Activated CD4-positive, alpha-beta T cell treated with anti-CD3 and anti-CD28 coated beads, Interleukin-2, amount 10 ng/mL, durations not matched to agents 7 days and 5 days (primary cell): Measurements from ENCODE around the gene CCL14. TPM values are rescaled to one million over a fixed set of nuclear protein-coding genes. Genes with fewer than 3 reads are reported as not detected.

Source experiments
- CTCF ChIA-PET: fragments of 350-600 bp; sonication (Branson Sonifier 250); formaldehyde crosslinking; loops from one replicate; lab custom pipeline; 2021; ENCODE audit warnings: antibody characterized with exemption; lab: Charles Lee
- POLR2A ChIA-PET: fragments of 350-600 bp; sonication (Branson Sonifier 250); formaldehyde crosslinking; loops from one replicate; lab custom pipeline; 2021; ENCODE audit warnings: antibody characterized with exemption; lab: Charles Lee
- DNase-seq: peaks from one replicate; pipeline ENCODE4 v3.0.0-alpha.2; 2020
- H3K27ac Mint-ChIP-seq: one replicate; pipeline ENCODE4 v1.8.0; 2021; ENCODE audit warnings: mild to moderate bottlenecking, moderate library complexity, mixed read lengths
- H3K27me3 Mint-ChIP-seq: one replicate; pipeline ENCODE4 v1.8.0; 2021; ENCODE audit warnings: mixed read lengths
- H3K36me3 Mint-ChIP-seq: one replicate; pipeline ENCODE4 v1.8.0; 2021; ENCODE audit warnings: low read depth, mixed read lengths
- H3K4me1 Mint-ChIP-seq: one replicate; pipeline ENCODE4 v1.8.0; 2021; ENCODE audit warnings: mixed read lengths
- H3K4me3 Mint-ChIP-seq: one replicate; pipeline ENCODE4 v1.8.0; 2021; ENCODE audit warnings: mild to moderate bottlenecking, moderate library complexity, mixed read lengths
- H3K9me3 Mint-ChIP-seq: one replicate; pipeline ENCODE4 v1.8.0; 2021; ENCODE audit warnings: mixed read lengths
- total RNA-seq, 2 experiments: library from RNA; stranded (reverse); gene quantifications; one replicate each; pipeline ENCODE4 v1.2.3, GENCODE V29; 2021

Gene CCL14
- total RNA-seq, 2 experiments from 2014 or later: not detected

DNA sequence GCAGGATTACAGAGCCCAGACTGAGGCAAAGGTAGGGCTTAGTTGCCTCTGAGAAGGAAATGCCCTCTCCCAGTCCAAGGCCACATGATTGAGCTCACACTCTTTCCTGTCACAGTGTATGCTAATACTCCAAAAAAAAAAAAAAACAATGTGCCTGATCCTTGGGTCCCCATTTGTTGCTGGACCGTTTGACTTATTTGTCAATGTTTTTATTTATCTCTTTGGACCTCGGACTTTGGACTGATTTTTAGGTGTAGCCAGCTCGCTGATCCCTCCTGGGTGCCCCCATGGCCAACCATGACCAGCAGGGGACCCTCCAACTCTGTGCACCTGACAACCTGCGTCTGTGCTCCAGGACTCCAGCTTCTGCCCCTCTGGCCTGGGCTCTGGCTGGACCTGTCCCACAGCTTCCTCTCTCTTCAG, 4.6 kb downstream of the CCL14 start:
- Mint-ChIP-seq H3K9me3 (no peaks in the 10 kb centered on the region), H3K4me1 (no peaks in the 10 kb centered on the region), H3K4me3 (no peak overlapping the region), H3K27me3 (peaks cover 3% of the 10 kb centered on the region), H3K27ac (no peak overlapping the region), H3K36me3 (no peaks in the 10 kb centered on the region)
- no peak for DNase-seq
- CTCF ChIA-PET: interaction anchor here (0.6 to 1.4 kb wide), 2 partner anchors 90 to 218 kb away, joined by 3 to 4 read pairs; no protein-coding TSS in a partner anchor
- POLR2A ChIA-PET: no interaction called here

DNA sequence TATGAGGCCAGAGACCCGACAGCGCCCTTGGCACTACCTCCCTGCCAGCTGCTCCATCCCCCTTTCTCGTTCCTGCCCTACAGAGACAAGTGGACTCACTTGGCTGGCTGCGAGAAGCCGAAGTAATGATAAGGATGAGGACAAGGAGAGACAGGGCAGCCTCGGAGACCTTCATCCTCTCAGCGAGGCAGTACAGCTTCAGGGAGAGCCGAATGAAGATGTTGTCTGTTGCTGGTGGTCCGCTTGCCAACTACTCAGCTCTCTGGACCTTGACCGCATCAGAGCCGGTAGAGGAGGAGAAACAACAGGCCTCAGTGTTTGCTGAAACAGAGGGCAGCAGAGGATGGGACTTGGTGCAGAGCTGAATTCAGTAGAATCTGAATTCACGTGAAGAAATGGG, 5.3 kb downstream of the CCL14 start, which contains the start of gene CCL16:
Gene CCL16 (minus strand): TSS at position 252 of the 400 bp plus-strand sequence. CDS start 77 bp downstream, at position 175.
- Mint-ChIP-seq H3K36me3 (no peaks in the 10 kb centered on the region), H3K9me3 (no peaks in the 10 kb centered on the region), H3K4me3 (no peak within 1 kb of the TSS), H3K4me1 (no peaks in the 10 kb centered on the region), H3K27me3 (peaks cover 7% of the 10 kb centered on the region), H3K27ac (no peak within 1 kb of the TSS)
- no peak for DNase-seq
- POLR2A ChIA-PET: no interaction called here
- CTCF ChIA-PET: interaction anchor here (0.6 to 1.4 kb wide), 2 partner anchors 91 to 218 kb away, joined by 3 to 4 read pairs; no protein-coding TSS in a partner anchor

DNA sequence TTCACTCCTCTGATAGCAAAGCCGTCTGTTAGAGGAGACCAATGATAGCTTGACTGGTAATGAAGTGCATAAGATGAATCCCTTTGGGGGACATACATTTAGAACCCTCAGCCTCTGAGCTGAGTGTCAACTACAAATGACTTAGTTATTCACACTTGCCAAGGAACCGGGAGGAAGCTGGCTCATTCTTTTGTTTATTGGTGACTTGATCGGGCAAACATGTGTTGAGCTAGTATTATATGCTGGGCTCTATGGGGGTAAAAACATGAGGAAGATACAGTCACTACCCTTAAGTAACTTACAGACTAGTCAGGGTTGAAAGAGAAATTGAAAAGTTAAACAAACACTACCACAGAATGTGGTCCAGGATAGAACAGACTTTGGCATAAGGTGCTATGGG, 8.2 kb downstream of the CCL14 start:
- Mint-ChIP-seq H3K4me1 (no peaks in the 10 kb centered on the region), H3K36me3 (no peaks in the 10 kb centered on the region), H3K9me3 (no peaks in the 10 kb centered on the region), H3K27ac (no peak overlapping the region), H3K27me3 (peaks cover 7% of the 10 kb centered on the region), H3K4me3 (no peak overlapping the region)
- CTCF ChIA-PET: interaction anchor here (1.1 to 2.0 kb wide), 4 partner anchors 9 to 94 kb away, joined by 3 to 5 read pairs (median 4); no protein-coding TSS in a partner anchor
- no peak for DNase-seq
- POLR2A ChIA-PET: no interaction called here

DNA sequence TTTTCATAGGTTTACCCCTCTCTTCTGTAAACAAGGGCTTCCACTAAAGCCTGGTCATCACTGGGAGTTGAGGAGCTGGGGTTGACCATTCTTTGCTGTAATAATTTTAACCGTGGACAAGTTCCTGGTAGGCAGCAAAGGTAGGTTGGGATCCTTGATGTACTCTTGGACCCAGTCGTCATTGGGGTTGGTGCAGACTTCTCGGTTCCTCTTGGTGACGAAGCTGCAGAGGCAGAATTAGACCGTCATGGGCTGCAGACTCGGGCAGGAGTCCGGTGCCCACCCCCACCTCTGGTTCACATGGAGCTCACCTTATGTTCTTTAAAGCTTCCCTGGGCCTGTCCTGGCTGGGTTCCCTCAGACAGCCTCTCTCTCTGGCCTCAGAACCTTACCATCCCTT, 9.0 kb downstream of the CCL14 start:
- CTCF ChIA-PET: interaction anchor here (1.4 to 2.1 kb wide), 4 partner anchors 8 to 95 kb away, joined by 3 to 5 read pairs (median 5); no protein-coding TSS in a partner anchor
- POLR2A ChIA-PET: no interaction called here
- no peaks in the 10 kb centered on the region for H3K9me3 Mint-ChIP-seq
- H3K4me3 Mint-ChIP-seq: no peak overlapping the region
- H3K36me3 Mint-ChIP-seq: no peaks in the 10 kb centered on the region
- no peak overlapping the region for H3K27ac Mint-ChIP-seq
- peaks cover 7% of the 10 kb centered on the region for H3K27me3 Mint-ChIP-seq
- H3K4me1 Mint-ChIP-seq: no peaks in the 10 kb centered on the region
- no peak for DNase-seq

DNA sequence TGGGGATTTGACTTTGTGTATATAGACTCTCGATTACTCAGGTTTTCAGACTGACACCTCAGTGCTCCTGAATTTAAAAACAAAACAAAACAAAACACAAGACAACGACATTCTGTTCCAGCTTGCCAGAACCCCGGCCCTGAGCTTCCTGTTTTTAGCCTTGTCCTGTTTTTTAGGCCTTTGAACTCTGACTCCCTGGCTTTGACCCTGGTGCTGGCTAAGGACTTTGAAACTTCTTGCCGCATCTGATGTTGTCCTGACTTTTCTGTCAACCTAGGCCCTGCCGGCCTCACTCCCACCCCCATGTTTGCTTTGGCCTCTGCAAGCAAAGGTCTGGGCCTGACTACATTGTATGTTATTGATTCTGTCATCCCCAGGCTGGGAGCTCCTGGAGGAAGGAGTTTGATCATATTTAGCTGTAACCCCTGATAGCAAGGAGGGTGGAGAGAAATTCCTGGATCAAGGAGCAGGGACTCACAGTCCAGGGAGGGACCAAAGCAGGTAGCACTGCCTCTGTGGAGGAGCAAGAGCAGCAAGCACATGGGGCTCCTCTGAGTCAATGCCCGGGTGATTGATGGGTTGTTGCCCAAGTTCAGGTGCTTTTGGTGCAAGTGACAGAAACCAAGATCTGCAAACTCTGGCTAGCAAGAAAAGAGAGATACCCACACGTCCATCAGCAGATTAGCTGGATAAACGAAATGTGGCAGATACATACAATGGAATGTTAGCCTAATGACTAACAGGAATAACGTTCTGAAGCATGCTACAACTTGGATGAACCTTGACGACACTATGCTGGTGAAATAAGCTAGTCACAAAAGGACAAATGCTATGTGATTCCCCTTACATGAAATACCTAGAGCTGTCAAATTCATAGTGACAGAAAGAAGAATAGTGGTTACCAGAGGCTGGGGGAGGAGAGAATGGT, 12.9 kb downstream of the CCL14 start:
- no peak overlapping the region for H3K27ac Mint-ChIP-seq
- ChIA-PET POLR2A (no interaction called here), CTCF (interaction anchor here (1.0 kb wide), 1 partner anchor 32 kb away, joined by 3 read pairs; no protein-coding TSS in a partner anchor)
- no peak for DNase-seq
- H3K4me3 Mint-ChIP-seq: no peak overlapping the region
- H3K27me3 Mint-ChIP-seq: peaks cover 6% of the 10 kb centered on the region
- H3K4me1 Mint-ChIP-seq: no peaks in the 10 kb centered on the region
- H3K9me3 Mint-ChIP-seq: no peaks in the 10 kb centered on the region
- H3K36me3 Mint-ChIP-seq: no peaks in the 10 kb centered on the region

DNA sequence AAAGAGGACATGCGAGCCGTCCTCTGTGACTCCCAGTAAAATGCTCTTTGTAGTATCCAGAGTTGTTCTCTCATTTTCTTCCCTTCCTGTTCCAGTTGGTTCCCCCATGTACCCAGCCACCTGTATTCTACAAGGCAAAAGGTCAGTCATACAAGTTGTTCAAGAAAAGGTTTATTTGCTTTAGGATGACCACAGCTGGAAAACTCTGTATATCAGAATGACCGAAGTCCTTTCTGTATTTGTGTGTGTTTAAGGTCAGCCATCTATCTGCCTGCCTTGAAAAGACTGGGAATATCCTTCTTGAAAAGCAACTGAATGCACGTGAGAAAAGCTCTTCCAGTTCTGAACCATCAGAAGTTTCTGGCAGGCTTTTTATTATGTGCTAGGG, 13.6 kb downstream of the CCL14 start:
- Mint-ChIP-seq H3K9me3 (no peaks in the 10 kb centered on the region), H3K36me3 (no peaks in the 10 kb centered on the region), H3K4me3 (no peak overlapping the region), H3K27ac (no peak overlapping the region), H3K4me1 (no peaks in the 10 kb centered on the region), H3K27me3 (peaks cover 6% of the 10 kb centered on the region)
- no peak for DNase-seq
- CTCF ChIA-PET: interaction anchor here (1.0 kb wide), 1 partner anchor 33 kb away, joined by 3 read pairs; no protein-coding TSS in a partner anchor
- POLR2A ChIA-PET: no interaction called here

DNA sequence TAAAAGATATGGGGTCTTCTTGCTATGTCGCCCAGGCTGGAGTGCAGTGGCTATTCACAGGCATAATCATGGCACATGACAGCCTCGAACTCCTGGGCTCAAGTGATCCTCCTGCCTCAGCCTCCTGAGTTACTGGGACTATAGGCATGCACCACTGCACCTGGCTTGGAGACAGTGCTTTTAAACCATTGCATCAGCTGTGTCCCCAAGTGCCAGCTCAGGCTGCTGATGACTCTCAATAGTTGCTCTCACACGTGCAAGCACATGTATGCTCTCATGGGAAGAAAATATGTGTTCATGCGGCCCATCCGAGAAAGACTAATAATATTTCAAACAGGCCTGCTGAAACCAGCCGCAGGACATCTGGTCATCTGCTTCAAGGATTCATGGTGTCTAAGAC, 14.0 kb downstream of the CCL14 start:
- Mint-ChIP-seq H3K27me3 (peaks cover 6% of the 10 kb centered on the region), H3K4me3 (no peak overlapping the region), H3K36me3 (no peaks in the 10 kb centered on the region), H3K27ac (no peak overlapping the region), H3K9me3 (no peaks in the 10 kb centered on the region), H3K4me1 (no peaks in the 10 kb centered on the region)
- CTCF ChIA-PET: interaction anchor here (0.7 to 1.0 kb wide), 2 partner anchors 54 to 176 kb away, joined by 3 read pairs; no protein-coding TSS in a partner anchor
- POLR2A ChIA-PET: no interaction called here
- DNase-seq: no peak

DNA sequence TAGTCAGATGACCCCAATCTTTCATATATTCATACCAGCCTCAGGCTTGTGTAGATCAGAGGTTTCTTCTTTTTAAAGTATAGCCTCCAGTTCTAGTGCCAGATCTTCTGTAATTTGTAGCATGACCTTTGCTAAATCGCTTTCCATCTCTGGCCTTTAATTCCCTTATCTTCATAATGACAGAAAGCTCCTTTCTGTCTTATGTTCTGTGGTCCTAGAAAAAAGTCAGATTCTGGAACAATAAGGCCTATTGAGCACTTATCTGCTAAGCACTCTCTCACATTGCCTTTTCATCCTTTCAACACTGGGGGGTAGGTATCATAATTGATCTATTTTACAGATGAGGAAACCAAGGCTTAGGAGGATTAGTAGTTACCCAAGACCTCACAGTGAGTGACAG, 14.5 kb downstream of the CCL14 start:
- DNase-seq: no peak
- CTCF ChIA-PET: interaction anchor here (0.7 to 1.0 kb wide), 2 partner anchors 55 to 177 kb away, joined by 3 read pairs; no protein-coding TSS in a partner anchor
- Mint-ChIP-seq H3K36me3 (no peaks in the 10 kb centered on the region), H3K9me3 (no peaks in the 10 kb centered on the region), H3K27ac (no peak overlapping the region), H3K4me3 (no peak overlapping the region), H3K27me3 (peaks cover 6% of the 10 kb centered on the region), H3K4me1 (no peaks in the 10 kb centered on the region)
- POLR2A ChIA-PET: no interaction called here

DNA sequence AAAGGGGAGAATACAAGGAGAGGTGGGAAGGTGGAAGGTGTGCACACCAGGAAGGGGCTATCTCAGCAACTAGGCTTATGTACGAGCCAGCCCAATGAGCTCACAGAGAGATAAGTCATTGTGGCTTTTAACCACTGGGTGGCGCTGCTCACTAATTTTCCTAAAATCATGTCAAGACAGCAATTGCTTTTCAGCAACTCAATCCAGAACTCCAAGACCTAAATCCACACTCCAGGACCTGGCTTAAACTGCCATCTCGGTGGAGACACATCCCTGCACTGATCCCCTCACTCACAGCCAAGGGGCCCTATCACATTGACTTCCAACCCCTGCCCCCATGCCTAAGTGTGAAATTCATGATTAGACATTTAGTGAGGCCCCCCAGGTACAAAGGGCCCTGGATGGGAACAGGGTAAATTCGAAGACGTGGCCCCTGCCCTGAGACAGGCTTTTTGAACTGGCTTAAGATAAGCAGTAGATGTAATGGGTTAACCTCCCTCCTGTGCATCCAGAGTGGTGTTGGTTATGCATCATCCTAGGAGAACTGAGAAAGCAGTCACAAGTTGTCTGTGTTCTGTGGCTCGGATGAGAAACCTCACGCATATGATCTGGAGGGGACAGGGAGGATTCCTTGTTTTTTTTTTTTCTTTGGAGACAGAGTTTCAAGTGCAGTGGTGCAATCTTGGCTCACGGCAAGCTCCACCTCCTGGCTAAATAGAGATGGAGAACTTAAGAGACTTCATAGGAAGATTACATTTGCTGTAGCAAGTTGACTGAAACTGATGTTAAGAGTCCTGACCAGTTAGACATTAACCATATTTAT, 16.8 kb downstream of the CCL14 start:
- peak; percentile 82 for DNase-seq
- POLR2A ChIA-PET: no interaction called here
- H3K27me3 Mint-ChIP-seq: peaks cover 8% of the 10 kb centered on the region
- no peaks in the 10 kb centered on the region for H3K9me3 Mint-ChIP-seq
- no peaks in the 10 kb centered on the region for H3K36me3 Mint-ChIP-seq
- no peak overlapping the region for H3K4me3 Mint-ChIP-seq
- CTCF ChIA-PET: interaction anchor here (0.7 to 2.9 kb wide), 13 partner anchors 8 to 179 kb away, joined by 3 to 15 read pairs (median 3); no protein-coding TSS in a partner anchor
- H3K27ac Mint-ChIP-seq: no peak overlapping the region
- H3K4me1 Mint-ChIP-seq: no peaks in the 10 kb centered on the region

DNA sequence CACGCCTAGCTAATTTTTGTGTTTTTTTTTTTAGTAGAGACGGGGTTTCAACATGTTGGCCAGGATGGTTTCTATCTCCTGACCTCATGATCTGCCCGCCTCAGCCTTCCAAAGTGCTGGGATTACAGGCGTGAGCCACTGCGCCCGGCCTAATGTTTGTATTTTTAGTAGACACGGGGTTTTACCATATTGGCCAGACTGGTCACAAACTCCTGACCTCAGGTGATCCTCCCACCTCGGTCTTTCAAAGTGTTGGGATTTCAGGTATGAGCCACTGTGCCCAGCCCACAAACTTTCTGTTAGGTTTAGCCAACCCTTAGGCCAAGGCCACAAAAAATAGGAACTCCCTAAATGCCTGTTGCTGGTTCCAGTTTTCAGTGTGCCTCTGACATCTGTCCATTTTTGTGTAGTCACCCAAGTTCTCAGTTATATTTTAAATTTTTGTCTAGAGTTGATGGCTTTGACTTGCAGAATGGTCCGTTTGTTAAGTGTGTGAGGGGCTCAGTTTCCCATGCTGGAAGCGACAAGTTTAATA, 17.9 kb downstream of the CCL14 start:
- POLR2A ChIA-PET: no interaction called here
- no peak for DNase-seq
- CTCF ChIA-PET: interaction anchor here (0.8 to 2.9 kb wide), 6 partner anchors 11 to 180 kb away, joined by 3 to 15 read pairs (median 3); no protein-coding TSS in a partner anchor
- no peaks in the 10 kb centered on the region for H3K36me3 Mint-ChIP-seq
- no peaks in the 10 kb centered on the region for H3K4me1 Mint-ChIP-seq
- H3K27me3 Mint-ChIP-seq: peaks cover 16% of the 10 kb centered on the region
- H3K9me3 Mint-ChIP-seq: no peaks in the 10 kb centered on the region
- no peak overlapping the region for H3K27ac Mint-ChIP-seq
- H3K4me3 Mint-ChIP-seq: no peak overlapping the region

DNA sequence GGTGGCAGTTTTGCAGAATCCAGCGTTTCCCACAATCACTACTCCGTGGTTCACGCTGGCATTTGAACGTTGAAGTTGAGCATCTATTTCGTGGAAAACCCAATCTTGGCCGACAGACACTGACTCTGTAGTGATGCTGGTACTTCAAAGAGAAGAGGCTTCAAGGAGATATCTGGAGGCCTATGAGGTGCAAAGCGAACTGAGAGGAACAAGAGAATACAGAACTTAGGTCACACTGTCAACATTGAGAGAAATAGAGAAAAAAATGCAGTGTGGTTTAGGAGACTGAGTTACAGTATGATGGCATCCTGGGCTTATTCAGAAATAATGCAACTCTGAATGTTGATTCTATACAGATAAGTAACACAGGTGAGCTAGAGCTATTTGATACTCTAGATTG, 21.3 kb downstream of the CCL14 start:
- no peak overlapping the region for H3K4me3 Mint-ChIP-seq
- H3K9me3 Mint-ChIP-seq: no peaks in the 10 kb centered on the region
- no peak for DNase-seq
- CTCF ChIA-PET: interaction anchor here (1.2 kb wide), 1 partner anchor 13 kb away, joined by 3 read pairs; no protein-coding TSS in a partner anchor
- H3K36me3 Mint-ChIP-seq: no peaks in the 10 kb centered on the region
- H3K4me1 Mint-ChIP-seq: no peaks in the 10 kb centered on the region
- POLR2A ChIA-PET: no interaction called here
- no peak overlapping the region for H3K27ac Mint-ChIP-seq
- peaks cover 16% of the 10 kb centered on the region for H3K27me3 Mint-ChIP-seq

DNA sequence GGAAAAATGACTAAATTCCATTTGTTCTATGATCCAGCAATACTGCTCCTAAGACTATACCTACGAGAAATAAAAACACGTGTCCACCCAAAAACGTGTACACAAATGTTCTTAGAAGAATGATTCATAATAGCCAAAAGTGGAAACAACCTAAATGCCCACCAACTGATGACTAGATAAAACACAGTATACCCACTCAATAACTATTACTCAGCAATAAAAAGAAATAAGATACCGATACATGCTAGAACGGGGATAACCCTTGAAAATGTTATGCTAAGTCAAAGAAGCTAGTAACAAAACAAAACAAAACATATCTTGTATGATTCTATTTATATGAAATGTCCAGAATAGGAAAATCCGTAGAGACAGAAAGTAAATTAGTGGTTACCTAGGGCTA, 22.9 kb downstream of the CCL14 start:
- CTCF ChIA-PET: no interaction called here
- Mint-ChIP-seq H3K9me3 (no peaks in the 10 kb centered on the region), H3K4me3 (no peak overlapping the region), H3K27ac (no peak overlapping the region), H3K27me3 (peaks cover 21% of the 10 kb centered on the region), H3K36me3 (no peaks in the 10 kb centered on the region), H3K4me1 (no peaks in the 10 kb centered on the region)
- DNase-seq: no peak
- POLR2A ChIA-PET: no interaction called here
